Measurements from ENCODE around the gene GARIN1A.
"Not testable (repeated sequence)": the region's sequence is repeated elsewhere in the genome, so short reads cannot be mapped to it uniquely, and the experiment has no call there.

The GARIN1A gene

GRCh38 chr7:128673571-128673970 is 1.5 kb downstream of the GARIN1A start:
- H3K4me1 ChIP-seq (ENCODE audit: insufficient read depth, insufficient read length), result no peaks in the 10 kb centered on the region
- no peak overlapping the region for H3K4me3 ChIP-seq (ENCODE audit: insufficient read length, low read depth)
- no peak for TF ChIP-seq SUZ12 (IDR thresholded peaks at IDR 0.05; ENCODE audit: extremely low read depth, insufficient read depth, insufficient read length)
- no peak for TF ChIP-seq YY1 (IDR thresholded peaks at IDR 0.05; ENCODE audit: insufficient read depth, insufficient read length)
- no peak for TF ChIP-seq ZNF274 (IDR thresholded peaks at IDR 0.05; ENCODE audit: low read depth, low read length)
- H3K27me3 ChIP-seq (ENCODE audit: insufficient read depth, insufficient read length), result no peaks in the 10 kb centered on the region
- H3K9ac ChIP-seq (ENCODE audit: insufficient read length, low read depth), result no peak overlapping the region
- DNase-seq (ENCODE audit: low read depth, low spot score), result no peak
- no peaks in the 10 kb centered on the region for H3K9me3 ChIP-seq (ENCODE audit: insufficient read depth, low read length)
- H3K36me3 ChIP-seq (ENCODE audit: insufficient read depth, insufficient read length, low read length), result no peaks in the 10 kb centered on the region

DNA sequence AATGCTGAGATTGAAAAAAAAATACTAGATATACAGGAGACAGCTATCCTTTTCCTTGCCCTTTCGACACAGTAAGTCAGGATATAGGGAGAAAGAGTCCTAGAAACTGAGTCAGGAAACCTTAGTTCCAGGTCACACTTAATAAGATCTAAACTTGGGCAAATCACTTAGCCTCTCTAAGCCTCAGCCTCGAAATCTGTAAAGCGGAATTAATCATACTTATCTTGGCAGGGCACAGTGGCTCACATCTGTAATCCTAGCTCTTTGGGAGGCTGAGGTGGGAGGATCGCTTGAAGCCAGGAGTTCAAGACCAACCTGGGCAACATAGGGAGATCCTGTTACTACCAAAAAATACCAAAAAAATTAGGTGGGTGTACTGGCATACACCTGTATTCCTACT is 4.6 kb downstream of the GARIN1A start:
- H3K36me3 ChIP-seq (ENCODE audit: insufficient read depth, insufficient read length, low read length), result no peaks in the 10 kb centered on the region
- no peaks in the 10 kb centered on the region for H3K27me3 ChIP-seq (ENCODE audit: insufficient read depth, insufficient read length)
- no peak overlapping the region for H3K4me3 ChIP-seq (ENCODE audit: insufficient read length, low read depth)
- H3K9me3 ChIP-seq (ENCODE audit: insufficient read depth, low read length), result no peaks in the 10 kb centered on the region
- no peaks in the 10 kb centered on the region for H3K4me1 ChIP-seq (ENCODE audit: insufficient read depth, insufficient read length)
- no peak overlapping the region for H3K9ac ChIP-seq (ENCODE audit: insufficient read length, low read depth)
- TF ChIP-seq SUZ12 (IDR thresholded peaks at IDR 0.05; ENCODE audit: extremely low read depth, insufficient read depth, insufficient read length) (no peak), ZNF274 (IDR thresholded peaks at IDR 0.05; ENCODE audit: low read depth, low read length) (no peak), YY1 (IDR thresholded peaks at IDR 0.05; ENCODE audit: insufficient read depth, insufficient read length) (no peak)
- DNase-seq (ENCODE audit: low read depth, low spot score), result no peak

- Histone ChIP-seq H3K36me3 (ENCODE audit: insufficient read depth, insufficient read length, low read length) (no peaks in the 10 kb centered on the region), H3K4me1 (ENCODE audit: insufficient read depth, insufficient read length) (no peaks in the 10 kb centered on the region), H3K4me3 (ENCODE audit: insufficient read length, low read depth) (no peak overlapping the region), H3K27me3 (ENCODE audit: insufficient read depth, insufficient read length) (no peaks in the 10 kb centered on the region), H3K9ac (ENCODE audit: insufficient read length, low read depth) (no peak overlapping the region), H3K9me3 (ENCODE audit: insufficient read depth, low read length) (no peaks in the 10 kb centered on the region)
- no peak for TF ChIP-seq YY1 (IDR thresholded peaks at IDR 0.05; ENCODE audit: insufficient read depth, insufficient read length)
- TF ChIP-seq SUZ12 (IDR thresholded peaks at IDR 0.05; ENCODE audit: extremely low read depth, insufficient read depth, insufficient read length), result no peak
- no peak for TF ChIP-seq ZNF274 (IDR thresholded peaks at IDR 0.05; ENCODE audit: low read depth, low read length)
- DNase-seq (ENCODE audit: low read depth, low spot score), result no peak
These were observed 7.8 kb downstream of the GARIN1A start for GRCh38 chr7:128679920-128680319.

DNA sequence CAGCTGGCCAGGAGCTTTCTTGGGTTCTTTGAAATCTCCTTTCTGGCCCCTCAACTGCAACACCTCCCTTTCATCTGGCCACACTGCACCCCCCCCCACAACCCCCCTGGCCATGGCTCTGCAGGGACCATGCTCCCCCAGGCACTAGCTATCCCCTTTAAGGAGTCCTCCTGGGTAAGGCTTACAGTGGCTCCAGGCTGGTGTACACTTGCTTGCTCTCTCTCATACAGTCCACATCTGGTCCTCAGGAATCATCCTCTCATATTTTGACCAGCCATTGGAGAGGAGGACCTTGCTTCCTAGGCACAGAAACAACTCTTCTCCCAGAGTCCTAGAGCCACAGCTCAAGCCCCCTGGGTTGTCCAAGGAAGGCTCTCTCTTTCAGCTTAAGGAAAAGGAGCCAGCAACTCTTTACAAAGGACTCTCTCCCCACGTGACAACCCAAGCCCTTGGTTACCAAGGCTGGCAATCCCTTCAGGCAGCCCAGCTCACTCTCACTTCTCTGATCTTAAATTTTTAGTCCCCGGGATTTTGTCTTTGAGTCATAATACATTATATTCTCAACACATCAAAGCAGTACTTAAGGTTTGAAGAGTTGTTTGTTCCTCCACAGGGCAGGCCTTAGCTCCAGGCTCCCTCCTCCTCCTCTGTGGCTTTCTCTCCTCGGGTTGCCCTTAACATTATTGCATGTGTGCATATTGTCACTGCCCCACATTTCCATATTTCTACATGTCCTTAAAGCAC is 9.9 kb downstream of the GARIN1A start:
- DNase-seq (ENCODE audit: low read depth, low spot score), result no peak
- H3K27me3 ChIP-seq (ENCODE audit: insufficient read depth, insufficient read length), result no peaks in the 10 kb centered on the region
- TF ChIP-seq YY1 (IDR thresholded peaks at IDR 0.05; ENCODE audit: insufficient read depth, insufficient read length), result no peak
- TF ChIP-seq ZNF274 (IDR thresholded peaks at IDR 0.05; ENCODE audit: low read depth, low read length), result no peak
- TF ChIP-seq SUZ12 (IDR thresholded peaks at IDR 0.05; ENCODE audit: extremely low read depth, insufficient read depth, insufficient read length), result no peak

GRCh38 chr7:128683270-128683669 is 11.2 kb downstream of the GARIN1A start:
- H3K9ac ChIP-seq (ENCODE audit: insufficient read length, low read depth); H3K4me1 ChIP-seq (ENCODE audit: insufficient read depth, insufficient read length); DNase-seq (ENCODE audit: low read depth, low spot score); H3K36me3 ChIP-seq (ENCODE audit: insufficient read depth, insufficient read length, low read length); H3K9me3 ChIP-seq (ENCODE audit: insufficient read depth, low read length); H3K27me3 ChIP-seq (ENCODE audit: insufficient read depth, insufficient read length); H3K4me3 ChIP-seq (ENCODE audit: insufficient read length, low read depth): not testable (repeated sequence)

More for the DNA sequence above, 9.9 kb downstream of the GARIN1A start:
- H3K9me3 ChIP-seq (ENCODE audit: insufficient read depth, low read length), result no peaks in the 10 kb centered on the region
- H3K4me3 ChIP-seq (ENCODE audit: insufficient read length, low read depth), result no peak overlapping the region
- H3K36me3 ChIP-seq (ENCODE audit: insufficient read depth, insufficient read length, low read length), result peaks cover 3% of the 10 kb centered on the region
- H3K9ac ChIP-seq (ENCODE audit: insufficient read length, low read depth), result no peak overlapping the region
- no peaks in the 10 kb centered on the region for H3K4me1 ChIP-seq (ENCODE audit: insufficient read depth, insufficient read length)

DNA sequence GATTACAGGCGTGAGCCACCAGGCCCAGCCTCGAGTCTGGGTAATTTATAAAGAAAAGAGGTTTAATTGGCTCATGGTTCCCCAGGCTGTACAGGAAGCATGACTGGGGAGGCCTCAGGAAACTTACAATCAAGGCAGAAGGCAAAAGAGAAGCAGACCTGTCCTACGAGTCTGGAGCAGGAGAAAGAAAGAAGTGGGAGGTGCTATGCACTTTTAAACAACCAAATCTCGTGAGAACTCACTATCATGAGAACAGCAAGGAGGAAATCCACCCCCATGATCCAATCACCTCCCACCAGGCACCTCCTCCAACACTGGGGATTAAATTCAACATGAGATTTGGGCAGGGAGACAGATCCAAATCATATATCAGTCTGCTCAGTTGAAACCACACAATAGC is 11.6 kb downstream of the GARIN1A start:
- not testable (repeated sequence) for H3K36me3 ChIP-seq (ENCODE audit: insufficient read depth, insufficient read length, low read length); H3K9ac ChIP-seq (ENCODE audit: insufficient read length, low read depth); H3K9me3 ChIP-seq (ENCODE audit: insufficient read depth, low read length); DNase-seq (ENCODE audit: low read depth, low spot score); H3K4me3 ChIP-seq (ENCODE audit: insufficient read length, low read depth); H3K27me3 ChIP-seq (ENCODE audit: insufficient read depth, insufficient read length); H3K4me1 ChIP-seq (ENCODE audit: insufficient read depth, insufficient read length)

DNA sequence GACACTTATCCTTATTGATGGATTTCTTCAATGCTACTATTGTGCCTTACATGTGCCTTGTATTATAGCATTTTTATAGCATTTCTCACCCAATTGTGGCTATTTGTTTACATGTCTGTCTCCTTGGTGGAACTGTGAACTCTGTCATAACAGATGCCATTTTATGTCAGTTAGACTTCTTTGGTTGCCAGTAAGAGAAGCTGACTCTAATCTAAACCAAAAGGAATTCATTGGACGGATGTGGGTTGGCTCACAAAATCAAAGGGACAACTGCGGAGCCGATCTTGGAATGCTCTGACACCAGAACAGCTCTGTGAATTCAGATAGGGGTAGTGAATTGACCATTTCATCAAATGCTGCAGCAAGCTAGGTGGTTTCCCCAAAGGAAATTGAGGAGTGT is 15.0 kb downstream of the GARIN1A start:
- peaks cover 3% of the 10 kb centered on the region for H3K36me3 ChIP-seq (ENCODE audit: insufficient read depth, insufficient read length, low read length)
- no peaks in the 10 kb centered on the region; the same call in 1 of the 2 replicates for H3K9me3 ChIP-seq (ENCODE audit: insufficient read depth, low read length)
- no peak overlapping the region for H3K4me3 ChIP-seq (ENCODE audit: insufficient read length, low read depth)
- no peak for TF ChIP-seq SUZ12 (IDR thresholded peaks at IDR 0.05; ENCODE audit: extremely low read depth, insufficient read depth, insufficient read length)
- TF ChIP-seq YY1 (IDR thresholded peaks at IDR 0.05; ENCODE audit: insufficient read depth, insufficient read length), result no peak
- no peak for TF ChIP-seq ZNF274 (IDR thresholded peaks at IDR 0.05; ENCODE audit: low read depth, low read length)
- no peaks in the 10 kb centered on the region for H3K4me1 ChIP-seq (ENCODE audit: insufficient read depth, insufficient read length)
- no peak overlapping the region for H3K9ac ChIP-seq (ENCODE audit: insufficient read length, low read depth)
- no peak for DNase-seq (ENCODE audit: low read depth, low spot score)
- H3K27me3 ChIP-seq (ENCODE audit: insufficient read depth, insufficient read length), result no peaks in the 10 kb centered on the region

- Histone ChIP-seq H3K9me3 (ENCODE audit: insufficient read depth, low read length) (no peaks in the 10 kb centered on the region; the same call in 1 of the 2 replicates), H3K4me1 (ENCODE audit: insufficient read depth, insufficient read length) (no peaks in the 10 kb centered on the region), H3K27me3 (ENCODE audit: insufficient read depth, insufficient read length) (no peaks in the 10 kb centered on the region), H3K9ac (ENCODE audit: insufficient read length, low read depth) (no peak overlapping the region), H3K36me3 (ENCODE audit: insufficient read depth, insufficient read length, low read length) (peaks cover 3% of the 10 kb centered on the region), H3K4me3 (ENCODE audit: insufficient read length, low read depth) (no peak overlapping the region)
- no peak for DNase-seq (ENCODE audit: low read depth, low spot score)
- TF ChIP-seq SUZ12 (IDR thresholded peaks at IDR 0.05; ENCODE audit: extremely low read depth, insufficient read depth, insufficient read length) (no peak), YY1 (IDR thresholded peaks at IDR 0.05; ENCODE audit: insufficient read depth, insufficient read length) (no peak), ZNF274 (IDR thresholded peaks at IDR 0.05; ENCODE audit: low read depth, low read length) (no peak)
These were observed 16.4 kb downstream of the GARIN1A start for GRCh38 chr7:128688492-128688891.

DNA sequence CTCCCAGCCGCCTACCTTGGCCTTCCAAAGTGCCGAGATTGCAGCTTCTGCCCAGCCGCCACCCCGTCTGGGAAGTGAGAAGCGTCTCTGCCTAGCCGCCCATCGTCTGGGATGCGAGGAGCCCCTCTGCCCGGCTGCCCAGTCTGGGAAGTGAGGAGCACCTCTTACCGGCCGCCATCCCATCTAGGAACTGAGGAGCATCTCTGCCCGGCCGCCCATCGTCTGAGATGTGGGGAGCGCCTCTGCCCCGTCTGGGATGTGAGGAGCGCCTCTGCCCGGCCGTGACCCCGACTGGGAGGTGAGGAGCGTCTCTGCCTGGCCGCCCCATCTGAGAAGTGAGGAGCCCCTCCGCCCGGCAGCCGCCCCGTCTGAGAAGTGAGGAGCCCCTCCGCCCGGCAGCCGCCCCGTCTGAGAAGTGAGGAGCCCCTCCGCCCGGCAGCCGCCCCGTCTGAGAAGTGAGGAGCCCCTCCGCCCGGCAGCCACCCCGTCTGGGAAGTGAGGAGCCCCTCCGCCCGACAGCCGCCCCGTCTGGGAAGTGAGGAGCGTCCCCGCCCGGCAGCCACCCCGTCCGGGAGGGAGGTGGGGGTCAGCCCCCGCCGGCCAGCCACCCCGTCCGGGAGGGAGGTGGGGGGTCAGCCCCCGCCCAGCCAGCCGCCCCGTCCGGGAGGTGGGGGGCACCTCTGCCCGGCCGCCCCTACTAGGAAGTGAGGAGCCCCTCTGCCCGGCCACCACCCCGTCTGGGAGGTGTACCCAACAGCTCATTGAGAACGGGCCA is 17.3 kb downstream of the GARIN1A start:
- H3K4me1 ChIP-seq (ENCODE audit: insufficient read depth, insufficient read length); H3K36me3 ChIP-seq (ENCODE audit: insufficient read depth, insufficient read length, low read length); H3K9me3 ChIP-seq (ENCODE audit: insufficient read depth, low read length); H3K9ac ChIP-seq (ENCODE audit: insufficient read length, low read depth); DNase-seq (ENCODE audit: low read depth, low spot score); H3K27me3 ChIP-seq (ENCODE audit: insufficient read depth, insufficient read length); H3K4me3 ChIP-seq (ENCODE audit: insufficient read length, low read depth): not testable (repeated sequence)

Measured in NT2/D1 (cell line).